ENCODE results near the gene DPP6.

Gene DPP6

DNA sequence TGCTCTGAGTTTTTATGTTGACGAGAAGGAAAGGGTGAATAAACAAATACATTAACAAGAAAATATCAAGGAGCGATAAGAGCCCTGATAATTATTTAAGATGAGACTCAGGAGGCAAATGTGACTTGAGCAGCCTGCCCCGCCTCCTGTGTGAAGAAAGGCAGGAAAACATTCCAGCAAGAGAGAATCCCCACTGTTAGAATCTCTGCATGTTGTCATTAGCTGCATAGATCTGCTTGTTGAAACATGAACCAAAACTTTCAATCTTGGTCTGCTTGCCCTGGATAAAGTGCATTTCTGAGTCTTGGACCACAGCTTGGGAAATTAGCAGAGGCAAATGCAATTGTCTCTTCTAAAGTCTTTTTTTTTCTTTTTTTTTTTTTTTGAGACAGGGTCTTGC is 120.0 kb downstream of the DPP6 start:
- H3K36me3 ChIP-seq (replicated peaks): no peaks in the 10 kb centered on the region
- in situ Hi-C loops (cut with HindIII; ENCODE audit: low pct_ligation_motif_present, low sequenced_read_pairs): no loop called here
- H3K27ac ChIP-seq: no peak overlapping the region
- no peak overlapping the region for H3K4me3 ChIP-seq (ENCODE audit: low read depth, low read length)
- no peaks in the 10 kb centered on the region for H3K27me3 ChIP-seq (replicated peaks)
- TF ChIP-seq, protein P1, sequence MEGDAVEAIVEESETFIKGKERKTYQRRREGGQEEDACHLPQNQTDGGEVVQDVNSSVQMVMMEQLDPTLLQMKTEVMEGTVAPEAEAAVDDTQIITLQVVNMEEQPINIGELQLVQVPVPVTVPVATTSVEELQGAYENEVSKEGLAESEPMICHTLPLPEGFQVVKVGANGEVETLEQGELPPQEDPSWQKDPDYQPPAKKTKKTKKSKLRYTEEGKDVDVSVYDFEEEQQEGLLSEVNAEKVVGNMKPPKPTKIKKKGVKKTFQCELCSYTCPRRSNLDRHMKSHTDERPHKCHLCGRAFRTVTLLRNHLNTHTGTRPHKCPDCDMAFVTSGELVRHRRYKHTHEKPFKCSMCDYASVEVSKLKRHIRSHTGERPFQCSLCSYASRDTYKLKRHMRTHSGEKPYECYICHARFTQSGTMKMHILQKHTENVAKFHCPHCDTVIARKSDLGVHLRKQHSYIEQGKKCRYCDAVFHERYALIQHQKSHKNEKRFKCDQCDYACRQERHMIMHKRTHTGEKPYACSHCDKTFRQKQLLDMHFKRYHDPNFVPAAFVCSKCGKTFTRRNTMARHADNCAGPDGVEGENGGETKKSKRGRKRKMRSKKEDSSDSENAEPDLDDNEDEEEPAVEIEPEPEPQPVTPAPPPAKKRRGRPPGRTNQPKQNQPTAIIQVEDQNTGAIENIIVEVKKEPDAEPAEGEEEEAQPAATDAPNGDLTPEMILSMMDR (IDR thresholded peaks at IDR 0.05; ENCODE audit: low read depth, low read length, missing control alignments): no peak
- DNase-seq: no peak

DNA sequence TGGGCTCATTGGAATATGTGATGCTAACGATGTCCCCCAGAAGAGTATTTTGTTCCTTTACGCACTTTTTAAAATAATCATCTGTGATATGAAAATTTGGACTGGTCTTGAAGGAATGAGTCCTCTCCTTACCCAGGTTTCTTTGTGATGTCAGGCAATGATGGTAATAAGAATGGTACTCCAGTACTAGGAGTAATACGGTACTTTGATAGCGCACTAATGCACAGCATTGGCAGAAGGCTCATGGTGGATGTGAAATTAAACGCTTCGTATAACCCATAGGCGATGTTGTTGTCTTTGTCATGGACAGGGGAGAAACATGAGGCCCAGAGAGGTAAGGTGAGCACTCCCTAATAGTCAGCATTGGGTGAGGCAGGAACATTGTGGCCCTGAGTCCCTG is 125.4 kb downstream of the DPP6 start:
- TF ChIP-seq, protein P1 (IDR thresholded peaks at IDR 0.05; ENCODE audit: low read depth, low read length, missing control alignments): no peak
- H3K27ac ChIP-seq: no peak overlapping the region
- no peak overlapping the region for H3K4me3 ChIP-seq (ENCODE audit: low read depth, low read length)
- DNase-seq: no peak
- no peaks in the 10 kb centered on the region for H3K36me3 ChIP-seq (replicated peaks)
- in situ Hi-C loops (cut with HindIII; ENCODE audit: low pct_ligation_motif_present, low sequenced_read_pairs): no loop called here
- no peaks in the 10 kb centered on the region for H3K27me3 ChIP-seq (replicated peaks)

DNA sequence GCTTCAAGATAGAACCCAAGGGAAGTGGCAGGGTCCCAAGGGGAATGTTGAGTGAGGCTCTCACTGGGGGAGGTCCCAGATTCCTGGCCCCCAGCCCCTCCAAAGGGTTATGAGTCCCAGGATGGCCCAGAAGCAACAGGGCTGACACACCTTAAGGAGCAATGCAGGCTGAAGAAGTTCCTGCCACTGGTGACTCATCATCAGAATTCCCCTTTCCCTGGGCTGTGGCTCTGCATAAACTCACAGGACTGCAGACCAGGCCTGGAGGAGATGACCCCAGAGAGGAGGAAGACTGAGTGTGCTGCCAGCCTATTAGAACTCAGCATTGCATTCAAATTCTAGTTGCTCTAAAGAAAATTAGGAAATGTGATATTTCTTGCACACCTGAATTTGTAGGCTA is 126.7 kb downstream of the DPP6 start:
- in situ Hi-C loops (cut with HindIII; ENCODE audit: low pct_ligation_motif_present, low sequenced_read_pairs): no loop called here
- Histone ChIP-seq H3K36me3 (replicated peaks) (no peaks in the 10 kb centered on the region), H3K27me3 (replicated peaks) (no peaks in the 10 kb centered on the region), H3K27ac (no peak overlapping the region), H3K4me3 (ENCODE audit: low read depth, low read length) (no peak overlapping the region)
- TF ChIP-seq, protein P1 (IDR thresholded peaks at IDR 0.05; ENCODE audit: low read depth, low read length, missing control alignments): no peak
- DNase-seq: no peak

DNA sequence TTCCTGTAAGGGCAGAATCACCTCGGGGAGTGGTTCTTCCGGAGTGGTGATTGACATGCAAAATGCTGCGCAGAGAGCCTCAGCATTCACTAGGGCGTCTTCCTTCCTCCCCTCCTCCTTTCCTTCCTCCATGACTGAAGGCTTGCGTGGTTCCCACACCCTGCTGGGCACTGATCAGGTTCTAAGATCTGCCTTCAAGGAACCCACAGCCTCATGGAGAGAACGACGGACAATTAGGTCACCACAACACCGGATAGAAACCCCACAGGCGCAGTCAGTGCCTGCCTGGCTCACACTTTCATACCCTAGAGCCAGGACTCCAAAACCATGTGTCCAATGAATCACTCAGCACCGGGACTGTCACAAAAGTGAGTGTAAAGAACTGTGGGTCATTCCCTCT is 131.3 kb downstream of the DPP6 start:
- in situ Hi-C loops (cut with HindIII; ENCODE audit: low pct_ligation_motif_present, low sequenced_read_pairs): no loop called here
- Histone ChIP-seq H3K36me3 (replicated peaks) (no peaks in the 10 kb centered on the region), H3K27ac (no peak overlapping the region), H3K27me3 (replicated peaks) (no peaks in the 10 kb centered on the region), H3K4me3 (ENCODE audit: low read depth, low read length) (no peak overlapping the region)
- TF ChIP-seq, protein P1 (IDR thresholded peaks at IDR 0.05; ENCODE audit: low read depth, low read length, missing control alignments): no peak
- no peak for DNase-seq

DNA sequence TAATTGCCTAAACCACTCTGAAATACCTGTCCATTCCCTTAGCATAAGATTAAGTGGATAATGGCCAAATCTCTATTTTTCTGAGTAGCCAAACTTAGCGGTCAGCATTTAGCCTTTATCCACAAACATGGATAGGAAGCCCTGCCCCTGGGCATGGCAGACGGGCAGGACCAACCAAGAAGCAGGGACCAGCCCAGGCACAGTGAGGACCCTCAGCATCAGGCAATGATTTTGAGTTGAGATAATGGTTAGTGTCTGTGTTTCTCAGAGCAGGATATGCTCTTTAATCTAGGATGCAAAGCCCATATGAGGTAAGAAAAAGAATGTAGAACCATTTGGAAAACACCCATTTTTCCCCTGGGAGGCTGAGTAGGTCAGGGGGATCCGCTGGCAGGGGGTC is 131.7 kb downstream of the DPP6 start:
- Histone ChIP-seq H3K27me3 (replicated peaks) (no peaks in the 10 kb centered on the region), H3K4me3 (ENCODE audit: low read depth, low read length) (no peak overlapping the region), H3K27ac (no peak overlapping the region), H3K36me3 (replicated peaks) (no peaks in the 10 kb centered on the region)
- in situ Hi-C loops (cut with HindIII; ENCODE audit: low pct_ligation_motif_present, low sequenced_read_pairs): no loop called here
- TF ChIP-seq, protein P1 (IDR thresholded peaks at IDR 0.05; ENCODE audit: low read depth, low read length, missing control alignments): no peak
- DNase-seq: no peak

DNA sequence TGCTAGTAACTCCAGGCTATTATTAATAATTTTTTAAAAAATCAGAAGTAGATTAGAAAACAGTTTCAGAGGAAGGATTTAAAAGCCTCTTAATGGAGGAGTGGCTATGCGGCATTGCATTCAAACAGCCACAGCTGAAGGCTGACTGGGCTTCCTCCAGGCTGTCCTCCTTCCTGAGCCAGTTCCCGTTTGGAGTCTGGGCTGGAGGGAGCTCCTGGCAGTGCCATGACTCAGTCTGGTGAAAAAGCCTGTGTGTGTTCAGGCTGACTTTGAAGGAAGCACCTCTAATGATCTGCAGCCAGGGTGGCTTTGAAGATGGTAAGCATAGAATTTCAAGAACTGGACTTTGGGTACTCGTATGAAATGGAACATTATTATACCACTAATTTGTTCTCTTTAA is 134.6 kb downstream of the DPP6 start:
- TF ChIP-seq, protein P1 (IDR thresholded peaks at IDR 0.05; ENCODE audit: low read depth, low read length, missing control alignments): no peak
- no peak overlapping the region for H3K27ac ChIP-seq
- H3K36me3 ChIP-seq (replicated peaks): no peaks in the 10 kb centered on the region
- DNase-seq: no peak
- no peaks in the 10 kb centered on the region for H3K27me3 ChIP-seq (replicated peaks)
- H3K4me3 ChIP-seq (ENCODE audit: low read depth, low read length): no peak overlapping the region
- in situ Hi-C loops (cut with HindIII; ENCODE audit: low pct_ligation_motif_present, low sequenced_read_pairs): no loop called here

All from brain microvascular endothelial cell (primary cell).